Gastroesophageal sphincter (tissue), 3 donors: ENCODE data around the gene SH3RF3.

Source experiments
- EP300 ChIP-seq: sonication (generic); formaldehyde crosslinking; IDR thresholded peaks from one replicate; pipeline ENCODE4 v1.6.1; 2017; ENCODE audit warnings: antibody characterized with exemption, mild to moderate bottlenecking
- POLR2A ChIP-seq, 2 donors: fragments of 450-650 bp; IDR thresholded peaks; one replicate each; pipeline ENCODE4 v1.6.1; 2017; ENCODE audit warnings: antibody characterized with exemption in 2 of 2, mild to moderate bottlenecking in 2 of 2, moderate library complexity in 1 of 2
- TF ChIP-seq, protein P1 (sequence below), 4 experiments: fragments of 200-600 bp in 2 of 4; fragments of 450-650 bp in 2 of 4; sonication (generic) in 1 of 4; IDR thresholded peaks; one replicate each; pipeline ENCODE4 v1.5.1; 2017 to 2019; ENCODE audit warnings: antibody characterized with exemption in 4 of 4, mild to moderate bottlenecking in 2 of 4, moderate library complexity in 2 of 4

DNA sequence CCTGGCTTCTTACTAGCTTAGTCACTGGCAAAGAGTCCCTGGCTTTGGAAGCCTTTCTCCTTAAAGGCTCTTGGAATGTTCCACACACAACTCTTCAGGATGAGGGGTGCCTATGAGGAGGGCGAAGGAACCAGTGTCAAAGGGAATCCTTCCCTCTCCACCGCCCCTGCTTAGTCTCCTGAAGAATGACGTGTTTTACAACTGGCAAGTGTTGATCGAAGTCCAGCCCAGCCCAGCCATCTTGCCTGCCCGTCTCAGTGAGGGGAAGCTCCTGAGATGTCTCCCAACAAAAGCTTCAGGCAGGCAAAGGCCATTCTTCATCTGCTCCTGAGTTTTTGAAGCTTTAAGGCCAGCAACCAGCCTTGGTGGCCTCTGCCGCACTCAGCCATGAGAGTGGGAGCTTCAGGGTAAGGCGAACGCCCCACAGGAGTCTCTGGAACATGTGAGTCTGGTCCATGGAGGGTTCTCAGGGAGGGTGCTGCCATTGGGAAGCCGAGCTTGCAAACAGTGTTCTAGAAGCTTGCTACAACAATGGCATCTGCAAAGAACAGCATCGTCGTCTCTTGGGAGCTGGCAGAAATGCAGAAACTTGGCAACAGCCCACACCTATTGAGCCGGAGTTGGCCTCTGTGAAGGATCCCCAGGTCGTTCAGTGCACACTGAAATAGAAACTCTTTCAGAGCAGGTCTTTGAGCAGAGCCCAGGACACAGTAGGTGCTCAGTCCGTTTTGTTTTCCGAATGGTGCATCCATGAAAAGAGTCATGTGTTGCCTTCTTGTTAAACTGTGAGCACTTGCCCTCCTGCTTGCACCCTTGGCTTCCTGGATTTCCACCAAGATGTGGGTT lies 264.0 kb downstream of the SH3RF3 start:
- TF ChIP-seq POLR2A (IDR thresholded peaks at IDR 0.05) (no peak), EP300 (no peak)
- TF ChIP-seq, protein P1, sequence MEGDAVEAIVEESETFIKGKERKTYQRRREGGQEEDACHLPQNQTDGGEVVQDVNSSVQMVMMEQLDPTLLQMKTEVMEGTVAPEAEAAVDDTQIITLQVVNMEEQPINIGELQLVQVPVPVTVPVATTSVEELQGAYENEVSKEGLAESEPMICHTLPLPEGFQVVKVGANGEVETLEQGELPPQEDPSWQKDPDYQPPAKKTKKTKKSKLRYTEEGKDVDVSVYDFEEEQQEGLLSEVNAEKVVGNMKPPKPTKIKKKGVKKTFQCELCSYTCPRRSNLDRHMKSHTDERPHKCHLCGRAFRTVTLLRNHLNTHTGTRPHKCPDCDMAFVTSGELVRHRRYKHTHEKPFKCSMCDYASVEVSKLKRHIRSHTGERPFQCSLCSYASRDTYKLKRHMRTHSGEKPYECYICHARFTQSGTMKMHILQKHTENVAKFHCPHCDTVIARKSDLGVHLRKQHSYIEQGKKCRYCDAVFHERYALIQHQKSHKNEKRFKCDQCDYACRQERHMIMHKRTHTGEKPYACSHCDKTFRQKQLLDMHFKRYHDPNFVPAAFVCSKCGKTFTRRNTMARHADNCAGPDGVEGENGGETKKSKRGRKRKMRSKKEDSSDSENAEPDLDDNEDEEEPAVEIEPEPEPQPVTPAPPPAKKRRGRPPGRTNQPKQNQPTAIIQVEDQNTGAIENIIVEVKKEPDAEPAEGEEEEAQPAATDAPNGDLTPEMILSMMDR (IDR thresholded peaks at IDR 0.05): no peak
